HG03175 (cell line): ENCODE results near the gene NABP1.
A peak's percentile ranks its signal among the peaks of the same experiment; 100 is the strongest.

Experiments used
- ATAC-seq: cut with Tn5 transposase; IDR thresholded peaks from one replicate; pipeline ENCODE4 v1.9.1; 2021; ENCODE audit warnings: mild to moderate bottlenecking, moderate library complexity; ENCODE audit not compliant: unreplicated experiment

The NABP1 gene

DNA sequence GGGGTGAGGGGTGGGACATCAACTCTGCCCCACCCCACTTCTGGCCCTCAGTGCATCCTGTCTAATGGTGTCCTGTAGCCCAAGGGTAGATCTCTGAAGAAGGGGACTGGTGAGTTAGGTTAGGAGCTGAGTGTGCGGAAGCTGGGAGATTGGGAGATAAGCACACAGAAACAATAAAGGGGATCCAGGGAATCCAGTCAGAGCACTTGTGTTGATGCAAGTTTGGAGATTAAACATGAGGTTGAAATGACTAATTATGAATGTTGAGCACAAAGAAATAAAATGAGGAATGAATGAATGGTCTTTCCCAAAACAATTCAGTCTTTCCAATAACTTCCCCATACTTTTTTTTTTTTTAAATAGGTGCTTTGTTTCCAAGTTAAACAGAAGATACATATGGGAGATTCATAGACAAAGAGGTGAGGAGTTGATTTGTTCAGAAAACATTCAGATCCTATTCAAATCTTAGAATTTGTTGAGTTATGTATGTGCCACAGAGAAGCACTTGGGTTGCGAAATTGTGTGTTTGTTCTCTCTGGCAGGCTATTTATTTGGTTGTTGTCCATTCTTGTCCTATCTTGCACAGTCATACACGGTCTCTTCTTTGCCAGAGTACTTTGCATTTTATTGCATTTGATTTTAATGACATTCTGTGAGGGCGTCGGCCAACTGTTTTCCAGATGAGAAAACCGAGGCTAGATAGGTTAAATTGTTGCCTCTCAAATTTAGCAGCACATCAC is 31.6 kb upstream of the NABP1 start:
- ATAC-seq: no peak

DNA sequence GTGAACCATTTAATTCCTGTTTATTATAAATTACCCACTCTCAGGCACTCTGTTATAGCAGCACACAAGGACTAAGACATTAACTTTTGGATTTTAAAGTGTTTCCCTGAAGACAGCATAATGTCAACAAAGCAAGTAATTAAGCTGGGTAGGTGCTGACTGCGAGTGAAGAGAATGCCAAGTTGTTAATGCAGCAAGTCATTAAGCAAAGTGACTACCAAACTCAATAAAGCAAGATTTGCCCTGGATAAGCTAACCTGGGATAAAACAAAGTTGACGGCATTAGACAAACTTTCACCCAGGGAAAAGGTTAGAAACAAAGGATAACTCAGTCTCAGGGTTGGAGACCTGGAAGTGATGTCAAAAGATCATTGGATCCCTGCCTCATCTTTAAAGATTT is 28.4 kb upstream of the NABP1 start:
- ATAC-seq: no peak

DNA sequence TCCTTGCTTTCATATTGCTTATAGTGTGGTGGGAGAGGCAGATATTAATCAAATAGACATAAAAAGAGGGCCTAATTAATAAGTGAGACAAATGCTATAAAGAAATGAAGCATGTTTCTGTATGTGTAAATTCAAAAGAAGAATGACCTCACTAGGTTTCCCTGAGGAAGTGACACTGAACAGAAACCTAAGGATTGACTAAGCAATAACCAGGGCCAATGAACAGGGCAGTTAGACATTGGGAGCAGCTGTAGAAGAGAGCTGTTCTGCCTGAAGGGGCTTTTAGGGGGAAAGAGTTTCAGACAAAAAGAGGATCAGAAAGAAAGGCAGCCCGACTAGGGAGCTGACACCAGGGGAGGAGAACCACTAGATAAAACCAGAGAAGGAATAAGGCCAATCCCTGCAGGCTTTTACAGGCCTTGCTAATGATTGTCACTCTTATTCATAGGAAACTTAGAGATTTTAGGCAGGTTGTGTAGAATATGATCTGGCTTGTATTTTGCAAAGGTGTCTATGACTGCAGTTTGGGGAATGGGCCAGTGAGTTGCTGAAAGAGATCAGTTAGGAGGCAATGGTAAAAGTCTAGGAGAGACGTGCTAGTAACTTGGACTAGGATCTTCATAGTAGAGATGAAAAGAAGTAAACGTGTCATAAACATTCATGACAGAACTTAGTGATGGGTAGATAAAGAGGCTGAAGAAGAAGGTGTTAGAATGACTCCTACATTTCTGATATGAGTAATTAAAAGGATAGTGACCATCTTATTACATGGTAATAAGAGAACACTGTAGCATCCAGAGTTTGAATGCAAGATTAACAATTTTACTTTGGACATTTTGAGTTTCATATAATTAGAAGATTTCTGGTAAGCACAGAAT is 26.8 kb upstream of the NABP1 start:
- ATAC-seq: peak; percentile 98

DNA sequence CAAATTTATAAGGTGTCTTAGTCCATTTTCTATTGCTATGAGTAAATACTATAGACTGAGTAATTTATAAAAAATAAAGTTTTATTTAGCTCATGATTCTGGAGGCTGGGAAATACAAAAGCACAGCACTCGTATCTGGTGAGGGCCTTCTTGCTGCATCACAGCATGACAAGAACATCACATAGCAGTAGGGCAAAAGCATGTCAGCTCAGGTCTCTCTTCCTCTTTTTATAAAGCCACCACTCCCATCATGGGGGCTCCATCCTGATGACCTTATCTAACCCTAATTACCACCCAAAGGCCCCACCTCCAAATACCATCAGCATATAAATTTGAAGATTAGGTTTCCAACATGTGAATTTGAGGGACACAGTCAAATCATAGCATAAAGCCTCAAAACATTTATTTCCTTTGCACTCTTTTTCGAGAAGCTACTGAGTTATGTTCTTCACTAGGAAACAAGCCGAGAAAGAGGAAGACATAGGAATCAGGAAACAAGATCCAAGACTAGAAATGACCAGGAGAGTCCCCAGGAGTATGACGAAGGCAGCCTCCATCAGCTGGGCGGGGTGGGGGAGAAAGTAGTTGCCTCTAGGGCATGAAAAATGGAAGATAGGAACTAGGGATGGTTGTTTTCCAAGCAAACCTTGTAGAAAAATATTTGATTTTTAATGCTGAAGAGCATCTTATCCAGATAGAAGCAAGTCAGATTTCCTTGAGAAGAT is 24.1 kb upstream of the NABP1 start:
- no peak for ATAC-seq

DNA sequence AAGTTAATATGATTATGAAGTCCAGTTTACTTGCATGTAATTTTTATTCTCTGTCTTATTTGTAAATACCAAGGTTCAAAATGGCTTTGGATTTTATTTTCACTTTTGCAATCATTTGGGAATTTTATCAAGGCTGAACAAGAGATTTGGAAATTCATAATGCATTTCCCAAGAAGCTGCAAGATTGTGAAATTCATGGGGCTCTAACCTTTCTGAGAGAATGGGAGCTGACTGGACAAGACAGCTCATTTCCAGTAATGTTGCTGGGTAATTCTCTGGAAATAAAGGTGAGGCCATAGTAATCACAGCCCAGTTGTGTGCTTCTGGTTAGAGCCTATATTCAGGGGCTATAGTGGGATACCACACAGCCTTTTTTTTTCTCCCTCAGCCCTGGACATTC is 21.5 kb upstream of the NABP1 start:
- no peak for ATAC-seq

DNA sequence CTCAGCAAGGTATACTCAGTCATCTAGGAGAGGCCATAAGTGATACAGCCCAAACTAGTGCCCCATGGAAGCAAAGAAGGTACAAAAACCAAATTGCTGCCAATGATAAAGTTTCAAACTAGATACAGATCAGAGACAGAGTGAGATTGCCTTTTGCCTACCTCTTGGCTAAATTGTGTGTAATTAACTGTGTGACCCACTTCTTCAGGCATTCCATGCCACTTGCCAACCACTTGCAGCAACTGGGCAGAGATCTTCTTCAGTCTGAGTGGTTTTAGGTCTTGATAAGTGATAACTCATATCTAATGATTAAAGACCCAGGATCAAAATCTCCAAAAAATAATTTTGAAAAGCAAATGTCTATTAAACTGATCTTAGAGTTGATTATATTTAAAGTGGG is 21.1 kb upstream of the NABP1 start:
- no peak for ATAC-seq

DNA sequence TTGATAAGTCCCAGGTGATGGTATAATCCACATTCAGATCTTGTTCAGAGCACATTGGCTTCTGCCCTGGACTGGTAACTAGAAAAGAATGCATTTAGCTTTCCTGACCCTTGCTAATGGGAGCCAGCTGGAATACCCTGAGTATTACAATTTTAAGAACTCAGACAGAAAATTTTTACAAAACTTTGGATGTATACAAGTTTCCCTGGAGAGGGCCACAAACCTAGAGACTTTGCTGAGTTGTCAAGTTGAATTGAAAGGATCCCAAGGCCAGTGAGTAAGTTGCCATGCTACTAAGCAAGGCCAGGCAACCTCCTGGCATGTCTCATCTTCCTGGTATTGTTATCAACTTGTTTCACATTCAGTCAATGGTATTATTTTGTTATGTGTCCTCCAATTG is 20.0 kb upstream of the NABP1 start:
- ATAC-seq: no peak

DNA sequence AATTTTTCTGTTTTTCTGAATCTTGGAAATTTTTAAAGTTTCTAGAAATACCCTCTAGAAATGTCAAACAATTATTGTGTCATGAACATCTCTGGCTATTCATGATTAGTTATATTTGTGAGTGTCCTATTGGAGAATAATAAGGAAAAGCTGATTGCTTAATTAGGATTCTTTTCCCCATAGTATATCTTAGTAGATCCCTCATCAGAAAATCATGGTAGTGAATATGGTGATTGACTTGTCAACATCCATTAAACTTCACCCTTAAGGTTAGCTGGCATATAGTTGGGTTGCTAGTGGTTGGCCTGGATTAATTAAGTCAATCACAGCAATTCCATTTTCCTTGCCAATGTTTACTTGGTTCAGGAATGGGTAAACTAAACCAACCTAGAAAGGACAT is 18.7 kb upstream of the NABP1 start:
- ATAC-seq: no peak

DNA sequence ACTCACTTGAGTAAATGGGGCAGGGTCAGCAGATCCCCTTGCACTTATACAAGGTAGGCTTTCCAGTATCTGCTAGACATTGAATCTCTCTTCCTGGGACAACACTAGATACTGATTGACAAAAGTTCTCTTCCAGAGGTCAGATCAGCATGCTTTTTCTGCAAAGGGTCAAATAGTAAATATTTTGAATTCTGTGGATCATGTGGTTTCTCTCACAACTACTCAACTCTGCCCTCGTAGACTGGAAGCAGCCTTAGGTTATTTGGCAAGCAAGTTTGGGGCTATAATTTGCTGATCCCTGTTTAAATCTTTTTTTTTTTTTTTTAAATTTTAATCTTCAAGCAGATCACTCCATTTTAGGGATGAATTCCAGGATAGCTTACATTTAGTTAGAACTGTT is 17.4 kb upstream of the NABP1 start:
- ATAC-seq: no peak

DNA sequence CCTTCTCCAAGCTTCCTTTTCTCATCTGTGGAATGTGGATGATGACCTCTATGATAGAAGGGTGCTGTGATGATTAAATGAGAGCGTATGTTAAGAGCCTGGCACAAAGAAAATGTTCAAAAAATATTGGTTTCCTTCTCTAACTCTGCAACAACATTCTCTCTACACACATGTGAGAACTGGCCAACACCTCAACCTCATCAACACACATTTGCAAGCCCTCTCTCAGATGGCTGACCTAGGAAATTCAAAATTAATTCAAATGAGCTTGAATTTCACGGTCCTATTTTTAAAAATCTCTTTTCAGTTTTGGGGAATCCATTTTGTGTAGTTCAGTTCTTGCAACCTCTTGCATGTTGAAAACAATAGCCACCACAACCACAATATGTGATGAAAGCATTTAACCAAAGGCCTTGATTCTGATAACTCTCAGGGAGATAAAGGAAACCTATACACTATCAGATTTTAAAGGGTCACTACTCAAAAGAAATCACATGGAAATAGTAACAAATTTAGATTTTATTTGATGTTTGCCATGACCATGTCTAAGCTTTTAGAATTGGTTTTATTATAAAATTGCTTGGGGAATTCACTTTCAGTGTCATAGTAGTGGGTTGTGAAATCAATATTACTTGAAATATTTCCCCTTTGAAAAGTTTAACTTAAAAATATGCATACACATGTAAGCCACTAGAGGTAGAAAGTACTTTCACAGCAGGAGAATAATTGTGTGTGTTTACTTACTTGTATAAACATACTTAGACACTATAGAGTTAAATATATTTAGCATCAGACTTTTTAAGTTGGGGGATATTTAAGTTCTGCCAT is 16.6 kb upstream of the NABP1 start:
- no peak for ATAC-seq

DNA sequence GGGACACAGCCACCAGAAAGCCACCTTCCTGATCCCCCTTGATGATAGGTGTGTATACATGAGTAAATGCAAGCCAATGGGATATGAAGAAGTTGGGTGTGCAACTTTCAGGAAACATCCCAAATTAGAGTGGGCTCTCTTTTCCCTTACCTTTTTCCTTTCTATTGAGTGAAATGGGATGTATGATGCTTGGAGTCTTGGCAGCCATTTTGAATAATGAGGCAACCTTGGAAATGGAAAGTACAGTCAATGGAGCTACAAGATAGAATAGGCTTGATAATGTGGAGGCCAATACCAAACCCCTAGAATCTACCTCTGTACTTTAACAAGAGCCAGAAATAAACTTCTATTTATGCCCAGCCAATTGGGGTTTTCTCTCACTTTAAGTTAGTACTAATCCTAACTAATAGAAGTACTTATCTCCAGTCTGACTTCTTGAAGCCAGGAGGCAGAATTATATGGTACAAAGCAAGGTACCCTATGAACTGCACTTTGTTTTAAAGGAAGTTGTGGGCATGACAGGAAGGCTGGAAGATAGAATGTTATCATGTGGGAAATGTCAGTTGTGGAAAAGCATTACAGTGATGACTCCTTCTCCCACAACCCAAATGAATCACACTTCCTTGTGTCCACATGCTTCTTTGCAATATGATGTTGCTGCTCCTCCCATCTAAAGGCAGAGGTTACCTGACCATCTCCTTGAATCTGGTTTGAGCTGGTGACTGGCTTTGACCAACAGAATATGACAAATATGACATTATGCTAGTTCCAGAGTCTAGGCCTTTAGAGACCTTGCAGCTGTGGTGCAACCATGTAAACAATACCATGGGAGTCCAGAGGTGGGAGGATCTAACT is 12.9 kb upstream of the NABP1 start:
- no peak for ATAC-seq

DNA sequence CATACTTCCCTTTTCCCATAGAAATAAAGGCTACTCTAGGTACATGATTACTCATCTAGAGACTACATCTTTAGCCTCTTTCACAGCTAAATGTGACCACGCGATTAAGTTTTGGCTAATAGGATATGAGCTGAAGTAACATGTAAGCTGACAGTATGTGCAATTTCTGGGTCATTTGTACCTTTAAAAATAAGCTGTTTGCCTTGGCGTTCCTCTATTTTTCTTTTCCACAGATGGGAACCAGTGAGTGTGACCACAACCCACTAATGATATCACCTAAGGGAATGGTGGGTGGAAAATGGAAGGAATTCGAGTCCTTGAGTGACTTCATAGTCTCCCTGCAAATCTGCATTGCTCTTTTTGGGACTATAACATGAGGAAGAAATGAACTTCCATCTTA is 11.7 kb upstream of the NABP1 start:
- no peak for ATAC-seq

DNA sequence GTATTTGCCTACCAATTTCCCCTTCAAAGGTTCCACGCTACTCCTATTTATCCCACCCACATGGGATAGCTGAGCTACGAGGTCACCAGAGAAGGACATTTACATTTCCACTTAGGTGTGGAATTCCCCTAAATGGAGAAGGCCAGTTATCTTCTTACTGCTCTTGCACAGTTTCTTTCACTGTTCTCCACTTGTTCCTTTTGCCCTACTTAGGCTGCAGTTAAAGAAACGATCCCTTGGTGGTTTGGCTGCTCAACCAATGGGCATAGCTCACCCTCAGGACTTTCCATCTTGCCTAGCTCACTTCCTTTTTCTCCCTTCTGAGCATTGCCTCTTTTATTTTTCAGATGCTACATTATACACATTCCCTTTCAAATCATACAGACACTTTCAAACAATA is 11.2 kb upstream of the NABP1 start:
- ATAC-seq: peak; percentile 63

DNA sequence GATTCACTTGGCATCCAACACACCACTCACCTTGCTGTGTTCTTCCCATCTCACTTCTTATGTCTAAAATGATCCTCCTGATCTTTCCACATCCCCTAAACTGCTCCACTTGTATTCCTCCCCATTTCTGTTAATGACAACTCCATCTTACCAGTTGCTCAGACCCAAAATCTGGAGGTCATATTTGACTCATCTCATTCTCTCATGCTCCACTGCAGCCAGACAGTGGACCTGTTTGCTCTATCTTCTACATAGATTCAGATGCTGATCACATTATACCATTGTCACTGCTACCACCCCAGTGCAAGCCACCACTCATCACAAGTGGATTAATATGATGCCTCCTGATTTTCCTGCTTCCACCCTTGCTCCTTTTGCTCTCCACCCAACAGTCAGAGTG is 7.9 kb upstream of the NABP1 start:
- peak; percentile 57 for ATAC-seq

DNA sequence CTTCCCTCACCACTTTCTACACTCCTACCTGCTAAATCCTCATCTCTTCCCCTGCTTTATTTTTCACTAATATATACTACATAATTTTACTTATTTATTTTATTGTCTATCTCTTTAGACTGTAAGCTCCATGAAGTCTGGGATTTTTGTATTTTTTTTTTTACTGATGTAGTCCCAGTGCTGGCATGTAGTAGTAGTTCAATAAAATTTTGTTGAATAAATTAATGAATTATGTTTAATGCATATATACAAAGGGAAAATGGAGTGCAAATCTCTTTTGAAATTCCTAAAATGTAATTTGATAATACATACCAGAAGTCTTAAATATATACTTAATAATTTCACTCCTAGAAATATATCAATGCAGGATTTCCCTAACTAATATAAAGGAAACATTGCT is 7.1 kb upstream of the NABP1 start:
- ATAC-seq: no peak

DNA sequence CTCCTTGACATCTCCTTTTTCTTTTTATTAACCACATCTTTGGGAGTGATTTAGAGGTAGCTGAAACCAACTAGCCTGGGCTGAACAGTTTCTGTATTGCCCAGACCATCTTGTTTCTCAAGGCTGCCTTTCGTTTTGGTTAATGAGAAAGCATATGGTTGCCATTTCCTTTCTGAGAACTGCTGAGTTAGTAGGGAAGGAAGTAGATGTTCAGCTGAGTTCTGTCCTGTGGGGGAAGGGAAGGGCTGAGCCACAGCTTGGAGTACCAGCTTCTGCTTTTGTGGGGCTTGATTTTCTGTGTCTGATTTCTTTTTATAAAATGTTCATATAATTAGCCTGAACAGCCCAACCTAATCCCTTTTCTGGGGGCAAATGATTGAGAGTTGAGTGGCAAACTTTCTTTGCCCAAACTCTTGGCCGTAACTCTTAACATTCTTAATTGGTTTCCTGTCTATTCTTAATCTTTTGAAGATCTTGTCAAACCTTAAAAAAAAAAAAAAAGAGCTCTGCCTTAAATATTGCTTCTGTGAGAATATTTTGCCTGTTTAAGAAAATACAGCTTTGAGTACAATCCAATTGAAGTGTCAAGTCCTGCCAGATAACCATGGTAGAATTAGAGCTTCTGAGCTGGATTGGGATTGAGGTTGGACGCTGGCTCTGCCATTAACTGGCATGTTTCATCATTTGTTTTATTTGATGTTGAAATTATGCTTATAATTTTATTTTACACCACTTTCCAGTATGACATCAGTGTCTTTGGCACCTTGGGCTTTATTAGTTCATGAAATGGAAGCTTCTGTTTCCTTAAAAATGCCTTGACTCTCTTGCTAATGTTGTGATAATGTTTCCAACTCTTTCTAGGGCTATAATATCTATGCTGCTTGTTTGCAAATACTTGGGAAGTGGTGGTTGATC is 1.9 kb upstream of the NABP1 start:
- ATAC-seq: peak; percentile 62

DNA sequence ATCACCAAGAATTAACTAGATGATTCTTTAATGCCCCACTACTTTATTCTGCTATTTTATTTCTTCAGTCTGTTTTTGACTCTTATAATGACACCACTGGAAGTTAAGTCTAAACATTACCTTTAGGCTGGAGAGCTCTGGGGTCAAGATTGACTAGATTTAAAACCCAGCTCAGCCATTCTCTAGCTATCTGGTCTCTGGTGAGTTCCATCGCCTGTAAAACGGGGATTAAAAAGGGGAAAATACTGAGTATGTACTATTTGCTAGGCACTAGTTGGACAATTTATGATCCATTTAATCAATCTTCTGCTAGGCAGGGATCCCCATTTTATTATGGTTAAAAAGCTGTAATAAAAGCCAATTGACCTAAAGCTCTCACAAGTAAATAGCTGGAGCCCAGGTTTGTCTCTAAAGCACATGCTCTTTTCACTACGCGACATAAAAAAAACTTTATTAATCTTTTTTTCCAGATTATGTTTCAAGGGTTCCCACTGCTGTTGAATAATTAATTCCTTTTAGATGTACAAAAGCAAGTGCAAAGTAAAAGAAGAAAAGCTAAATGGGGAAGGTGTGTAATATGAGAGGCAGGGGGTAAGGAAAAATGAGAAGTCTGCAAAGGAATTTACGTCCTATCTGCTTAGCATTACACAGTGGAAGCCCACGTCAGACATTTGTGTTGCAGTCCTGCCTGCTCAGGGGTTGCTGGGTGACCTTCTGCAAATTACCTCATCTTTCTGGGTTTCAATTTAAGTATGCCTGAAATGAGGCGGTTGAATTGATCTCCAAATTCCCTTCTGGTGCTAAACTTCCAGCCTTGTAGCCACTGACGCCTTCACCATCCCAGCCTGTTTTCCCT is 918 bp upstream of the NABP1 start:
- peak; percentile 30 for ATAC-seq
